ENCODE measurements around the gene CACTIN.

CACTIN gene

GRCh38 chr19:3608079-3608641, 18.4 kb downstream of the CACTIN start:
- H3K4me3 ChIP-seq (replicated peaks in 1 of 2; ENCODE audit: low read depth in 2 of 2, low read length in 2 of 2) = no peak overlapping the region
- TF ChIP-seq CTCF (IDR thresholded peaks at IDR 0.05; ENCODE audit: low read depth, low read length) = no peak
- no peak for DNase-seq (ENCODE audit: low read depth in 2 of 2)

GRCh38 chr19:3607303-3608078, 19.1 kb downstream of the CACTIN start:
- TF ChIP-seq CTCF (IDR thresholded peaks at IDR 0.05; ENCODE audit: low read depth, low read length) = no peak
- DNase-seq (ENCODE audit: low read depth in 2 of 2) = peak; percentile 43 to 60
- peak overlapping the region; percentile 45 to 62 for H3K4me3 ChIP-seq (replicated peaks in 1 of 2; ENCODE audit: low read depth in 2 of 2, low read length in 2 of 2)

- DNase-seq (ENCODE audit: low read depth in 2 of 2) = peak; percentile 63 to 64
- no peak for TF ChIP-seq CTCF (IDR thresholded peaks at IDR 0.05; ENCODE audit: low read depth, low read length)
- H3K4me3 ChIP-seq (replicated peaks in 1 of 2; ENCODE audit: low read depth in 2 of 2, low read length in 2 of 2) = peak within 1 kb of the TSS; percentile 45 to 62
Measured at GRCh38 chr19:3606690-3607289, 19.8 kb downstream of the CACTIN start, which contains the start of gene TBXA2R. Gene TBXA2R (minus strand): TSS chr19:3606875. CDS start chr19:3600634, 6,241 bp downstream.

- TF ChIP-seq CTCF (IDR thresholded peaks at IDR 0.05; ENCODE audit: low read depth, low read length) = no peak
- H3K4me3 ChIP-seq (replicated peaks in 1 of 2; ENCODE audit: low read depth in 2 of 2, low read length in 2 of 2) = peak overlapping the region; percentile 45 to 62
- no peak for DNase-seq (ENCODE audit: low read depth in 2 of 2)
Measured at GRCh38 chr19:3606174-3606689, 20.4 kb downstream of the CACTIN start.

- peak overlapping the region; percentile 45 to 62 for H3K4me3 ChIP-seq (replicated peaks in 1 of 2; ENCODE audit: low read depth in 2 of 2, low read length in 2 of 2)
- no peak for TF ChIP-seq CTCF (IDR thresholded peaks at IDR 0.05; ENCODE audit: low read depth, low read length)
- DNase-seq (ENCODE audit: low read depth in 2 of 2) = no peak
Measured at GRCh38 chr19:3605770-3606169, 20.8 kb downstream of the CACTIN start.

- no peak for DNase-seq (ENCODE audit: low read depth in 2 of 2)
- TF ChIP-seq CTCF (IDR thresholded peaks at IDR 0.05; ENCODE audit: low read depth, low read length) = no peak
- no peak overlapping the region for H3K4me3 ChIP-seq (replicated peaks in 1 of 2; ENCODE audit: low read depth in 2 of 2, low read length in 2 of 2)
Measured at GRCh38 chr19:3605361-3605760, 21.2 kb downstream of the CACTIN start.

Measured in cardiac fibroblast (primary cell).